Smooth muscle cell (in vitro differentiated cells): ENCODE data around the gene ZNF98. TPM values are rescaled to one million over a fixed set of nuclear protein-coding genes. Genes with fewer than 3 reads are reported as not detected.

ENCODE experiments used
- polyA plus RNA-seq: library from polyadenylated mRNA; unstranded; fragments of >200 nt; fragmentation: Nextera tagmentation; extraction: Ambion mirVana; gene quantifications from 2 replicates; pipeline ENCODE4 v1.2.1, GENCODE V29; 2016
- small RNA-seq: library from RNA; depleted of rRNA; stranded (forward); fragments of <200 nt; gene quantifications from one replicate; pipeline ENCODE3, GENCODE V24; 2014
- total RNA-seq: library from RNA; depleted of rRNA; stranded (reverse); fragments of >200 nt; gene quantifications from 2 replicates; pipeline ENCODE4 v1.2.3, GENCODE V29; 2014

ZNF98 gene
- total and polyA plus RNA-seq, 2 experiments from 2014 or later, result not detected

Small RNAs within 50 kb of the gene (small RNA-seq; reads per million reads assigned to genes)
- not detected for gene AC011494.1

Other genes starting within 250 kb of the ZNF98 start
- gene ZNF676, start 225.4 kb downstream of the ZNF98 start, total RNA-seq, result not detected in 2 replicates
- not detected in 2 replicates for gene ZNF676, start 225.4 kb downstream of the ZNF98 start, polyA plus RNA-seq
- not detected in 2 replicates for gene ZNF729, start 135.9 kb downstream of the ZNF98 start, total RNA-seq
- not detected in 2 replicates for gene ZNF729, start 135.9 kb downstream of the ZNF98 start, polyA plus RNA-seq
- gene ZNF492, start 212.0 kb upstream of the ZNF98 start, total RNA-seq, result not detected in 2 replicates
- not detected in 2 replicates for gene ZNF492, start 212.0 kb upstream of the ZNF98 start, polyA plus RNA-seq